ENCODE measurements around the gene COTL1. TPM values are rescaled to one million over a fixed set of nuclear protein-coding genes. Genes with fewer than 3 reads are reported as not detected.

Gene COTL1
- total RNA-seq, 2 experiments from 2014 or later: 125 to 232 TPM

- no peaks in the 10 kb centered on the region for H3K79me2 ChIP-seq (ENCODE audit: insufficient read depth, low read depth, low read length)
- H2AFZ ChIP-seq (ENCODE audit: low read length): no peak overlapping the region
- no peak overlapping the region for H3K27ac ChIP-seq (ENCODE audit: low read depth, low read length, poor library complexity, severe bottlenecking)
- H3K36me3 ChIP-seq (ENCODE audit: insufficient read depth, low read length): no peaks in the 10 kb centered on the region
- no TSS peak for BruUV-seq (replicated peaks)
- POLR2A ChIA-PET: interaction anchor here (1.0 kb wide), 1 partner anchor 10 kb away, joined by 3 read pairs; no protein-coding TSS in a partner anchor
- CTCF ChIA-PET (ENCODE audit: unreplicated experiment): no interaction called here
- TF ChIP-seq CTCF (conservative IDR thresholded peaks at IDR 0.05; ENCODE audit: low read length): no peak
- no peak for TF ChIP-seq EZH2phosphoT487 (IDR thresholded peaks at IDR 0.05; ENCODE audit: borderline replicate concordance, low read depth, low read length)
- H3K4me3 ChIP-seq (ENCODE audit: low read depth, low read length, poor library complexity, severe bottlenecking): no peak overlapping the region
- no peak for DNase-seq (ENCODE audit: low spot score)
- intact Hi-C loops (cut with micrococcal nuclease; ENCODE audit: unreplicated experiment): no loop called here
- no peak overlapping the region for H3K4me2 ChIP-seq (ENCODE audit: low read length)
- no peaks in the 10 kb centered on the region for H3K9me3 ChIP-seq (ENCODE audit: low read length)
- H3K4me1 ChIP-seq (ENCODE audit: insufficient read depth, low read length, poor library complexity, severe bottlenecking): no peaks in the 10 kb centered on the region
- H4K20me1 ChIP-seq (ENCODE audit: insufficient read depth, low read length): no peaks in the 10 kb centered on the region
- no peaks in the 10 kb centered on the region for H3K9me2 ChIP-seq (ENCODE audit: insufficient read depth, low read length)
These were observed 72.7 kb downstream of the COTL1 start for GRCh38 chr16:84545114-84545737.

GRCh38 chr16:84544031-84544773 lies 73.7 kb downstream of the COTL1 start:
- H3K4me1 ChIP-seq (ENCODE audit: insufficient read depth, low read length, poor library complexity, severe bottlenecking): no peaks in the 10 kb centered on the region
- DNase-seq (ENCODE audit: low spot score): no peak
- TF ChIP-seq CTCF (conservative IDR thresholded peaks at IDR 0.05; ENCODE audit: low read length) (no peak), EZH2phosphoT487 (IDR thresholded peaks at IDR 0.05; ENCODE audit: borderline replicate concordance, low read depth, low read length) (no peak)
- POLR2A ChIA-PET: interaction anchor here (1.0 kb wide), 1 partner anchor 11 kb away, joined by 3 read pairs; no protein-coding TSS in a partner anchor
- CTCF ChIA-PET (ENCODE audit: unreplicated experiment): no interaction called here
- no peak overlapping the region for H3K27ac ChIP-seq (ENCODE audit: low read depth, low read length, poor library complexity, severe bottlenecking)
- H3K36me3 ChIP-seq (ENCODE audit: insufficient read depth, low read length): no peaks in the 10 kb centered on the region
- intact Hi-C loops (cut with micrococcal nuclease; ENCODE audit: unreplicated experiment): no loop called here
- no peaks in the 10 kb centered on the region for H3K9me2 ChIP-seq (ENCODE audit: insufficient read depth, low read length)
- no TSS peak for BruUV-seq (replicated peaks)
- H3K4me2 ChIP-seq (ENCODE audit: low read length): no peak overlapping the region
- no peaks in the 10 kb centered on the region for H4K20me1 ChIP-seq (ENCODE audit: insufficient read depth, low read length)
- H3K4me3 ChIP-seq (ENCODE audit: low read depth, low read length, poor library complexity, severe bottlenecking): no peak overlapping the region
- H3K79me2 ChIP-seq (ENCODE audit: insufficient read depth, low read depth, low read length): no peaks in the 10 kb centered on the region
- H3K9me3 ChIP-seq (ENCODE audit: low read length): no peaks in the 10 kb centered on the region
- no peak overlapping the region for H2AFZ ChIP-seq (ENCODE audit: low read length)

- no peak for DNase-seq (ENCODE audit: low spot score)
- ChIA-PET POLR2A (interaction anchor here (1.0 kb wide), 1 partner anchor 8 kb away, joined by 3 read pairs; no protein-coding TSS in a partner anchor), CTCF (ENCODE audit: unreplicated experiment) (no interaction called here)
- no peaks in the 10 kb centered on the region for H3K36me3 ChIP-seq (ENCODE audit: insufficient read depth, low read length)
- no peaks in the 10 kb centered on the region for H4K20me1 ChIP-seq (ENCODE audit: insufficient read depth, low read length)
- no peak for TF ChIP-seq CTCF (conservative IDR thresholded peaks at IDR 0.05; ENCODE audit: low read length)
- no peak for TF ChIP-seq EZH2phosphoT487 (IDR thresholded peaks at IDR 0.05; ENCODE audit: borderline replicate concordance, low read depth, low read length)
- H3K4me1 ChIP-seq (ENCODE audit: insufficient read depth, low read length, poor library complexity, severe bottlenecking): no peaks in the 10 kb centered on the region
- H2AFZ ChIP-seq (ENCODE audit: low read length): no peak overlapping the region
- H3K79me2 ChIP-seq (ENCODE audit: insufficient read depth, low read depth, low read length): no peaks in the 10 kb centered on the region
- intact Hi-C loops (cut with micrococcal nuclease; ENCODE audit: unreplicated experiment): no loop called here
- no peaks in the 10 kb centered on the region for H3K9me3 ChIP-seq (ENCODE audit: low read length)
- no peaks in the 10 kb centered on the region for H3K9me2 ChIP-seq (ENCODE audit: insufficient read depth, low read length)
- no peak overlapping the region for H3K4me3 ChIP-seq (ENCODE audit: low read depth, low read length, poor library complexity, severe bottlenecking)
- H3K27ac ChIP-seq (ENCODE audit: low read depth, low read length, poor library complexity, severe bottlenecking): no peak overlapping the region
- no TSS peak for BruUV-seq (replicated peaks)
- no peak overlapping the region for H3K4me2 ChIP-seq (ENCODE audit: low read length)
These were observed 74.6 kb downstream of the COTL1 start for GRCh38 chr16:84543253-84543652.

Data from OCI-LY7 (cell line).